PC-9 (cell line): ENCODE results near the gene ACBD6. TPM values are rescaled to one million over a fixed set of nuclear protein-coding genes. Genes with fewer than 3 reads are reported as not detected.

ENCODE experiments used
- BruUV-seq: library from RNA; stranded (reverse); fragments of 400-500 nt; replicated peaks from 2 replicates; lab custom pipeline; 2021; lab: Mats Ljungman, UMichigan
- CTCF ChIA-PET: fragments of 300-600 bp; sonication (Branson Sonifier 250); formaldehyde crosslinking; loops from one replicate; lab custom pipeline; 2022; ENCODE audit warnings: antibody characterized with exemption; lab: Charles Lee
- POLR2A ChIA-PET: fragments of 300-600 bp; sonication (Branson Sonifier 250); formaldehyde crosslinking; loops from one replicate; lab custom pipeline; 2022; ENCODE audit warnings: antibody characterized with exemption; ENCODE audit not compliant: unreplicated experiment; lab: Charles Lee
- DNase-seq, 2 experiments: peaks; one replicate each; pipeline versions ENCODE4 v3.0.0 to v3.0.0-alpha.2; 2015 to 2022; ENCODE audit warnings: mixed read lengths in 1 of 2
- H2AFZ ChIP-seq: fragments of 200-600 bp; sonication (generic); 2 replicates; pipeline ENCODE4 v1.8.1; 2017; ENCODE audit warnings: antibody characterized with exemption
- H3F3A ChIP-seq: fragments of 200-600 bp; sonication (generic); 2 replicates; pipeline ENCODE4 v1.8.1; 2017; ENCODE audit warnings: antibody characterized with exemption, mild to moderate bottlenecking, low read depth; ENCODE audit not compliant: insufficient read depth
- H3K27ac ChIP-seq: fragments of 200-600 bp; sonication (generic); 2 replicates; pipeline ENCODE4 v1.6.1; 2016; ENCODE audit warnings: mixed run types
- H3K27me3 ChIP-seq: fragments of 200-600 bp; sonication (generic); 2 replicates; pipeline ENCODE4 v1.6.1; 2016; ENCODE audit warnings: low read depth, mixed run types; ENCODE audit not compliant: insufficient read depth
- H3K36me3 ChIP-seq: fragments of 200-600 bp; sonication (generic); 2 replicates; pipeline ENCODE4 v1.6.1; 2016; ENCODE audit warnings: low read depth, mixed run types
- H3K4me1 ChIP-seq: fragments of 200-600 bp; sonication (generic); replicated peaks from 2 replicates; pipeline ENCODE4 v1.6.1; 2016; ENCODE audit warnings: mixed run types; ENCODE audit not compliant: insufficient read depth
- H3K4me2 ChIP-seq: fragments of 200-600 bp; sonication (generic); 2 replicates; pipeline ENCODE4 v1.6.1; 2017; ENCODE audit warnings: mixed run types
- H3K4me3 ChIP-seq: fragments of 200-600 bp; sonication (generic); 2 replicates; pipeline ENCODE4 v1.6.1; 2016; ENCODE audit warnings: mixed run types
- H3K79me2 ChIP-seq: fragments of 200-600 bp; sonication (generic); 2 replicates; pipeline ENCODE4 v1.6.1; 2017; ENCODE audit warnings: low read depth, mixed run types
- H3K9me2 ChIP-seq: fragments of 200-600 bp; sonication (generic); 2 replicates; pipeline ENCODE4 v1.8.1; 2017; ENCODE audit warnings: mild to moderate bottlenecking; ENCODE audit not compliant: insufficient read depth
- H3K9me3 ChIP-seq: fragments of 200-600 bp; sonication (generic); 2 replicates; pipeline ENCODE4 v1.8.1; 2016; ENCODE audit warnings: low read depth; ENCODE audit not compliant: insufficient read depth
- H4K20me1 ChIP-seq: fragments of 200-600 bp; sonication (generic); 2 replicates; pipeline ENCODE4 v1.8.1; 2017; ENCODE audit not compliant: insufficient read depth
- CTCF ChIP-seq: fragments of 200-600 bp; sonication (generic); conservative IDR thresholded peaks from 2 replicates; pipeline ENCODE4 v1.6.1; 2017; ENCODE audit warnings: mixed run types, antibody characterized with exemption, mild to moderate bottlenecking, moderate library complexity
- EZH2 ChIP-seq: fragments of 200-600 bp; sonication (generic); IDR thresholded peaks from 2 replicates; pipeline ENCODE4 v1.8.0; 2017; ENCODE audit warnings: antibody characterized with exemption, low read depth
- intact Hi-C: fragments of 100-400 bp; cut with micrococcal nuclease; formaldehyde crosslinking; loops from one replicate; pipeline ENCODE4 v1.10.0; 2022; ENCODE audit not compliant: unreplicated experiment
- total RNA-seq: library from RNA; stranded (reverse); gene quantifications from 2 replicates; pipeline ENCODE4 v1.2.3, GENCODE V29; 2021

Gene ACBD6
- total RNA-seq, 1 experiment from 2014 or later = 61.0 TPM

GRCh38 chr1:180243517-180244221, 258.7 kb downstream of the ACBD6 start:
- no peaks in the 10 kb centered on the region for H3K27me3 ChIP-seq
- H3K9me2 ChIP-seq = no peaks in the 10 kb centered on the region
- intact Hi-C loops = no loop called here
- peaks cover 17% of the 10 kb centered on the region for H3K4me1 ChIP-seq
- H4K20me1 ChIP-seq = no peaks in the 10 kb centered on the region
- no peaks in the 10 kb centered on the region for H3K79me2 ChIP-seq
- BruUV-seq = no TSS peak
- no peak overlapping the region for H2AFZ ChIP-seq
- ChIA-PET CTCF (no interaction called here), POLR2A (no interaction called here)
- no peak overlapping the region for H3K27ac ChIP-seq
- no peaks in the 10 kb centered on the region for H3K36me3 ChIP-seq
- H3K4me2 ChIP-seq = no peak overlapping the region
- TF ChIP-seq EZH2 = no peak
- no peak for TF ChIP-seq CTCF
- DNase-seq = no peak
- H3K4me3 ChIP-seq = no peak overlapping the region
- peaks cover 16% of the 10 kb centered on the region for H3F3A ChIP-seq
- no peaks in the 10 kb centered on the region for H3K9me3 ChIP-seq

- CTCF ChIA-PET = no interaction called here
- no peak overlapping the region for H2AFZ ChIP-seq
- H3K36me3 ChIP-seq = no peaks in the 10 kb centered on the region
- no peaks in the 10 kb centered on the region for H3K9me2 ChIP-seq
- peaks cover 7% of the 10 kb centered on the region for H3K4me1 ChIP-seq
- no peak overlapping the region for H3K27ac ChIP-seq
- no TSS peak for BruUV-seq
- POLR2A ChIA-PET = no interaction called here
- H3K4me2 ChIP-seq = no peak overlapping the region
- H3F3A ChIP-seq = peaks cover 6% of the 10 kb centered on the region; the same call in 1 of the 2 replicates
- H3K9me3 ChIP-seq = no peaks in the 10 kb centered on the region
- no peaks in the 10 kb centered on the region for H4K20me1 ChIP-seq
- no peaks in the 10 kb centered on the region for H3K79me2 ChIP-seq
- no peak for DNase-seq
- intact Hi-C loops = no loop called here
- TF ChIP-seq EZH2 (no peak), CTCF (no peak)
- H3K27me3 ChIP-seq = no peaks in the 10 kb centered on the region
- H3K4me3 ChIP-seq = no peak overlapping the region
These were observed 260.4 kb downstream of the ACBD6 start for GRCh38 chr1:180241716-180242544.

- intact Hi-C loops = no loop called here
These were observed 263.0 kb downstream of the ACBD6 start for GRCh38 chr1:180239145-180240096.

More at GRCh38 chr1:180239145-180240096, 263.0 kb downstream of the ACBD6 start:
- Histone ChIP-seq H3K9me2 (no peaks in the 10 kb centered on the region), H3K27ac (no peak overlapping the region), H3K4me2 (no peak overlapping the region), H3K36me3 (no peaks in the 10 kb centered on the region), H4K20me1 (no peaks in the 10 kb centered on the region), H3K4me3 (no peak overlapping the region), H3K4me1 (no peaks in the 10 kb centered on the region), H2AFZ (no peak overlapping the region), H3F3A (no peaks in the 10 kb centered on the region), H3K9me3 (no peaks in the 10 kb centered on the region), H3K27me3 (no peaks in the 10 kb centered on the region), H3K79me2 (no peaks in the 10 kb centered on the region)
- DNase-seq = no peak
- no TSS peak for BruUV-seq
- TF ChIP-seq CTCF = no peak
- TF ChIP-seq EZH2 = no peak
- CTCF ChIA-PET = no interaction called here
- POLR2A ChIA-PET = no interaction called here
